SH-SY5Y (cell line): ENCODE data around the gene ZBTB20.

Experiments
- GATA2 ChIP-seq: IDR thresholded peaks from 2 replicates; pipeline ENCODE4 v1.6.1; 2011; ENCODE audit warnings: mild to moderate bottlenecking, low read depth, low read length
- GATA3 ChIP-seq: IDR thresholded peaks from 2 replicates; pipeline ENCODE4 v1.6.1; 2011; ENCODE audit warnings: low read depth, mild to moderate bottlenecking, low read length, moderate library complexity

GRCh38 chr3:115019900-115020299 lies 127.2 kb downstream of the ZBTB20 start:
- TF ChIP-seq GATA2 (no peak), GATA3 (no peak)
